Activated CD8-positive, alpha-beta memory T cell treated with anti-CD3 and anti-CD28 coated beads, Interleukin-2, amount 50 U/mL, for 1 hour (primary cell): Measurements from ENCODE around the gene PPP1R13B.

Experiments used
- DNase-seq: peaks from one replicate; pipeline ENCODE4 v3.0.0-alpha.2; 2020; ENCODE audit errors: extremely low read depth

PPP1R13B gene

GRCh38 chr14:103744621-103745395 lies 102.6 kb downstream of the PPP1R13B start:
- DNase-seq = no peak

GRCh38 chr14:103743691-103744090 lies 103.7 kb downstream of the PPP1R13B start:
- DNase-seq = no peak

GRCh38 chr14:103742499-103743255 lies 104.7 kb downstream of the PPP1R13B start:
- DNase-seq = no peak

- no peak for DNase-seq
Observed at GRCh38 chr14:103741876-103742275, 105.5 kb downstream of the PPP1R13B start.

- no peak for DNase-seq
Observed at GRCh38 chr14:103740991-103741689, 106.2 kb downstream of the PPP1R13B start.

- DNase-seq = no peak
Observed at GRCh38 chr14:103739793-103740501, 107.4 kb downstream of the PPP1R13B start.

- DNase-seq = no peak
Observed at GRCh38 chr14:103739466-103739792, 107.9 kb downstream of the PPP1R13B start.

GRCh38 chr14:103738701-103739451 lies 108.5 kb downstream of the PPP1R13B start:
- no peak for DNase-seq

- no peak for DNase-seq
Observed at GRCh38 chr14:103738166-103738565, 109.2 kb downstream of the PPP1R13B start.

GRCh38 chr14:103737432-103738045 lies 109.8 kb downstream of the PPP1R13B start:
- no peak for DNase-seq

GRCh38 chr14:103736546-103737431 lies 110.6 kb downstream of the PPP1R13B start:
- no peak for DNase-seq

GRCh38 chr14:103735815-103736545 lies 111.4 kb downstream of the PPP1R13B start:
- DNase-seq = no peak

GRCh38 chr14:103735439-103735814 lies 111.9 kb downstream of the PPP1R13B start:
- no peak for DNase-seq

GRCh38 chr14:103735022-103735421 lies 112.4 kb downstream of the PPP1R13B start:
- DNase-seq = no peak

GRCh38 chr14:103734081-103734888 lies 113.1 kb downstream of the PPP1R13B start:
- no peak for DNase-seq

- no peak for DNase-seq
Observed at GRCh38 chr14:103733651-103734050, 113.7 kb downstream of the PPP1R13B start.

GRCh38 chr14:103732868-103733620 lies 114.3 kb downstream of the PPP1R13B start:
- DNase-seq = no peak
